Measurements from ENCODE around the gene AFAP1.

The AFAP1 gene

GRCh38 chr4:7844594-7844991 is 95.1 kb downstream of the AFAP1 start:
- no peak for DNase-seq (ENCODE audit: low read depth in 2 of 2, low spot score in 1 of 2)

- DNase-seq (ENCODE audit: low read depth in 2 of 2, low spot score in 1 of 2): peak; percentile 53 to 58
These were observed 95.6 kb downstream of the AFAP1 start for GRCh38 chr4:7843831-7844593.

- no peak for DNase-seq (ENCODE audit: low read depth in 2 of 2, low spot score in 1 of 2)
These were observed 97.0 kb downstream of the AFAP1 start for GRCh38 chr4:7842384-7843279.

- DNase-seq (ENCODE audit: low read depth in 2 of 2, low spot score in 1 of 2): no peak
These were observed 97.8 kb downstream of the AFAP1 start for GRCh38 chr4:7841894-7842293.

- DNase-seq (ENCODE audit: low read depth in 2 of 2, low spot score in 1 of 2): no peak
These were observed 98.6 kb downstream of the AFAP1 start for GRCh38 chr4:7841071-7841470.

GRCh38 chr4:7839856-7840255 is 99.8 kb downstream of the AFAP1 start:
- DNase-seq (ENCODE audit: low read depth in 2 of 2, low spot score in 1 of 2): no peak

GRCh38 chr4:7838136-7838782 is 101.4 kb downstream of the AFAP1 start:
- DNase-seq (ENCODE audit: low read depth in 2 of 2, low spot score in 1 of 2): no peak

GRCh38 chr4:7837597-7838135 is 102.0 kb downstream of the AFAP1 start:
- DNase-seq (ENCODE audit: low read depth in 2 of 2, low spot score in 1 of 2): no peak

- DNase-seq (ENCODE audit: low read depth in 2 of 2, low spot score in 1 of 2): no peak
These were observed 107.6 kb downstream of the AFAP1 start for GRCh38 chr4:7831858-7832730.

- DNase-seq (ENCODE audit: low read depth in 2 of 2, low spot score in 1 of 2): no peak
These were observed 108.3 kb downstream of the AFAP1 start for GRCh38 chr4:7831330-7831729.

- DNase-seq (ENCODE audit: low read depth in 2 of 2, low spot score in 1 of 2): no peak
These were observed 108.9 kb downstream of the AFAP1 start for GRCh38 chr4:7830747-7831146.

GRCh38 chr4:7829652-7830580 is 109.7 kb downstream of the AFAP1 start:
- no peak for DNase-seq (ENCODE audit: low read depth in 2 of 2, low spot score in 1 of 2)

- DNase-seq (ENCODE audit: low read depth in 2 of 2, low spot score in 1 of 2): no peak
These were observed 110.8 kb downstream of the AFAP1 start for GRCh38 chr4:7828793-7829301.

GRCh38 chr4:7828011-7828720 is 111.5 kb downstream of the AFAP1 start:
- DNase-seq (ENCODE audit: low read depth in 2 of 2, low spot score in 1 of 2): peak in 1 of 2 donors; percentile 51

GRCh38 chr4:7827566-7827965 is 112.1 kb downstream of the AFAP1 start:
- DNase-seq (ENCODE audit: low read depth in 2 of 2, low spot score in 1 of 2): no peak

GRCh38 chr4:7826909-7827306 is 112.8 kb downstream of the AFAP1 start:
- no peak for DNase-seq (ENCODE audit: low read depth in 2 of 2, low spot score in 1 of 2)

GRCh38 chr4:7826176-7826908 is 113.3 kb downstream of the AFAP1 start:
- no peak for DNase-seq (ENCODE audit: low read depth in 2 of 2, low spot score in 1 of 2)

GRCh38 chr4:7824218-7824617 is 115.4 kb downstream of the AFAP1 start:
- no peak for DNase-seq (ENCODE audit: low read depth in 2 of 2, low spot score in 1 of 2)

Data from stimulated activated CD8-positive, alpha-beta memory T cell treated with anti-CD3 and anti-CD28 coated beads, Interleukin-4, amount 100 ng/mL, for 4 hours (primary cell).